HG02623 (cell line): ENCODE measurements around the gene ETHE1.

Experiments
- ATAC-seq: cut with Tn5 transposase; IDR thresholded peaks from one replicate; pipeline ENCODE4 v1.9.1; 2021; ENCODE audit warnings: moderate library complexity; ENCODE audit not compliant: unreplicated experiment

The ETHE1 gene

DNA sequence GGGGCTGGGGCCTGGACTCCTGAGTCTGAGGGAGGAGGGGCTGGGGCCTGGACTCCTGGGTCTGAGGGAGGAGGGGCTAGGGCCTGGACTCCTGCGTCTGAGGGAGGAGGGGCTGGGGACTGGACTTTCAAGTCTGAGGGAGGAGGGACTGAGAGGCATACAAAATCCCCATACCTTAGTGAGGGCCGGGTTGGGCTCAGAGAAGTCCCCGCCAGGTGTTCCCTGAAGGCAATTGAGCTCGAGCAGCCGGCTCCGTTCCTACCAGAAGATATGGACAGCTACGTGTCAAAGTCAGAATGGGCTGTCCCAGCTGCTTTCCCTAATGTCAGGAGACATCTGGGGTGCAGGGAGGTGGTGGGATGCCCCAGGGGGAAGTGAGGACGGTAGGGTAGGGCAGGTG, 31.9 kb downstream of the ETHE1 start:
- ATAC-seq = no peak

DNA sequence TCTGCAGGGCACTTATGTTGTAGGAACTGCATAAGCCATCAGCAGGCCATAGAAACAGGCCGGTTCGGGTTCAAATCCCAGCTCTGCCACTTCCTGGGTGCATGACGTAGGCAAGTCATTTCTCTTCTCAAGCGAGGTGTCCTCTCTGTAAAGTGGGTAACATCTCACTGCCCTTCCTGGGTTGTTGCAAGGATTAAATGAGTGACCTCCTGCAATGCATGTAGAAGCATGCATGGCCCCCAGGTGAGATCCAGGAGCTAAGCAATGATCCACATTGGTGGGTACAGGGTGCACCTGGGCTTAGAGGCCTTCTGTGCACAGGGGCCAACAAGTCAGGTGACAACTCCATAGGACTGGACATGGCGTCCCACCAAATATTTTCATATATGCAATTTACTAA, 36.2 kb downstream of the ETHE1 start:
- no peak for ATAC-seq

DNA sequence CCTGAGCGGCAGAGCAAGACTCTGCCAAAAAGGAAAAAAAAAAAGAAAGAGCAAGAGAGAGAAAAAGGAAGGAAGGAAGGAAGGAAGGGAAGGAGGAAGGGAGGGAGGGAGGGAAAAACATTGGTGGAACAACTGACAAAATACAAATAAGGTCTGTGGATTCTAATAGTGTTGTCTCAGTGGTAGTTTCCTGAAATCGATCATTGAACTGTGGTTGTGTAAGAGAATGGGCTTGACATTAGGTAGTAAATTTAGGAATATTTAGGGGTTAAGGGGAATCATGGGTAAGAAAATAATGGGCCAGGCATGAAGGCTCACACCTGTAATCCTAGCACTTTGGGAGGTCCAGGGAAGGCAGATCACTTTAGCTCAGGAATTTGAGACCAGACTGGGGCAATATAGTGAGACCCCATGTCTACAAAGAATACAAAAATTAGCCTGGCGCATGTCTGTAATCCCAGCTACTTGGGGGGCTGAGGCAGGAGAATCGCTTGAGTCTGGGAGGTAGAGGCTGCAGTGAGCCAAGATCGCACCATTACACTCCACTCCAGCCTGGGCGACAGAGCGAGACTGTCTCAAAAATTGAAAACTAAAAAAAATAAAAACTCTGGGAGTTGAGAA, 36.9 kb downstream of the ETHE1 start:
- no peak for ATAC-seq

DNA sequence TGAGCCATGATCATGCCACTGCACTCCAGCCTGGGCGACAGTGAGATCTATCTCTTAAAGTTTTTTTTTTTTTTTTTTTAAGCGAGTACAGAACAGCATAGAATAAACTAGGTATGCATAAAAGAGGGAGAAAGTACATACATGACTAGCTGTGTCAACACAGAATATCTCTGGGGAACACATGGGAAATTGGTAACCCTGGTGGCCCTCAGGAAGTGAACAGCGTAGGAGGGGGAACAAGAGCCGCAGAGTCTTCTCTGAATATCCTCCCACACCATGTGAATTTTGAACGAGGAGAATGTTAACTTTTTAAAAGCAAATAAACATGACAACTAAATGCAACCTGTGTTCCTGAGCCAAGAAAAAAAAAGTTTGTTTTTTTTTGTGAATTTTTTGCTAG, 37.7 kb downstream of the ETHE1 start:
- no peak for ATAC-seq

DNA sequence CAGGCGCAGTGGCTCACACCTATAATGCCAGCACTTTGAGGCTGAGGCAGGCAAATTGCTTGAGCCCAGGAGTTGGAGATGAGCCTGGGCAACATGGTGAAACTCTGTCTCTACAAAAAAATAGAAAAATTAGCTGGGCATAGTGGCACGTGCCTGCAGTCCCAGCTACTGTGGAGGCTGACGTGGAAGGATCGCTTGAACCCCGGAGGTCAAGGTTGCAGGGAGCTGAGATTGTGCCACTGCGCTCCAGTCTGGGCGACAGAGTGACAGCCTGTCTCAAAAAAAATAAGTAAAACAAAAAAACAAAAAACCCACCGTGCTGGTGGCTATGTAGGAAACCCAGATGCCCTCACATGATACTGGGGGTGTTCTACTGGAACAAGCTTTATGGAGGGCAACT, 38.8 kb downstream of the ETHE1 start:
- ATAC-seq = no peak

DNA sequence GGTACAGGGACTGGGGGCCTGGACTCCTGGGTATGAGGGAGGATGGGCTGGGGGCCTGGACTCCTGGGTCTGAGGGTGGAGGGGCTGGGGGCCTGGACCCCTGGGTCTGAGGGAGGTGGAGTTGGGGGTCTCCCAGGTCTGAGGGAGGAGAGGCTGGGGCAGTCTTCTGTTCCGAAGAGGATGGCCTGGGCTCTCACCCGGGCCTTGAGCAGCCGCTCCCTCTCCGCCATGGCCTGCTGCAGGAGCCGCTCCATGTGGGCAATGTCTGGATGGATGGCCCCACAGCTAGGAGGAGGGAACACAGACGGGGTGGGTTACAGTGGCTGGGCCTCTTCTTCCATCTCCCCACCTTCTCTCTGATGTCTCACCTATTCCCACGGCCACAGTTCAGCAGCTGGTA, 40.6 kb downstream of the ETHE1 start:
- no peak for ATAC-seq

DNA sequence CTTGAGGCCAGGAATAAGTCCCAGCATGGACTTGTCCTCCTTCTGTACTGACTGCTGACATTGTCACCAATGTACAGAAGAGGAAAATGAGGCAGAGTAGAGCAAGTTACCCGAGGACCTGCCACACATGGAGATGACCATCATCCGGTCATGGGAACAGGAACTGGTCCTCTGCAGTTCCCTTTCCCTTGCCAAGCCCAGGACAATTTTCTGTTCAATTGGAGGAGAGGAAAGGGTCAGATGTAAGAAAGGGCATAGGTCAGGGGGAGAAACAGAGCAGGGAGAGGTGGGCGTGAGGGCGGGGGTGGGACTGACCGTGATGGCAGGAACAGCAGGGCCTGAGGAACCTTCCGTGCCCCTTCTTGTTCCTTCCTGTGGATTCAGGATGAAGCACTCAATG, 41.0 kb downstream of the ETHE1 start:
- no peak for ATAC-seq

DNA sequence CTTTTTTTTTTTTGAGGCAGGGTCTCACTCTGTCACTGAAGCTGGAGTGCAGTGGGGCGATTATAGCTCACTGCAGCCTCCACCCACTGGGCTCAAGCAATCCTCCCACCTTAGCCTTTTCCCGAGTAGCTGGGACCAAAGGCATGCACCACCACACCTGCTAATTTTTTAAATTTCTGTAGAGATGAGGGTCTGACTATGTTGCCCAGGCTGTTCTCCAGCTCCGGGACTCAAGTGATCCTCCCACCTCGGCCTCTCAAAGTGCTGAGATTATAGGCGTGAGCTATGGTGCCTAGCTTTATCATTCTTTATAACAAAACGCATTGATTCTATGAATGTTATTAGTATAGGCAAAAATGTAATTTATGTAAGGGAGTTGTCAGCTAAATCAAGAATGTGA, 43.7 kb downstream of the ETHE1 start:
- no peak for ATAC-seq

DNA sequence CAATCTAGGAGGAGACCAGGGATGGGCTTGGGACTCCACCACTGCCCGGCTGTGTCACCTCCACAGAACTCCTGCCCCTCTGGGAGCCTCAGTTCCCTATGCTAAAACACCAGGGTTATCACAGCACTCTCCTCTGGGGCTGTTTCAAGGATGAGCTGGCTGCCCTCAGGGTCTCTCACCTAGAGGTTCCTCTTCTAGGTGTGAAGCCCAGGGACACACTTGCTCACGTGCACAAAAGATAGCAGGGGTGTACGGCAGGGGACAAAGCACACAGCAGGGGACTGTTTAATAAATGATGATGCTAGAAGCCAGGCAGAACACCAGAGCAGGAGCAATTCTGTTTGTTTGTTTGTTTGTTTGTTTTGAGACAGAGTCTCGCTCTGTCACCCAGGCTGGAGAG, 44.8 kb downstream of the ETHE1 start:
- no peak for ATAC-seq

DNA sequence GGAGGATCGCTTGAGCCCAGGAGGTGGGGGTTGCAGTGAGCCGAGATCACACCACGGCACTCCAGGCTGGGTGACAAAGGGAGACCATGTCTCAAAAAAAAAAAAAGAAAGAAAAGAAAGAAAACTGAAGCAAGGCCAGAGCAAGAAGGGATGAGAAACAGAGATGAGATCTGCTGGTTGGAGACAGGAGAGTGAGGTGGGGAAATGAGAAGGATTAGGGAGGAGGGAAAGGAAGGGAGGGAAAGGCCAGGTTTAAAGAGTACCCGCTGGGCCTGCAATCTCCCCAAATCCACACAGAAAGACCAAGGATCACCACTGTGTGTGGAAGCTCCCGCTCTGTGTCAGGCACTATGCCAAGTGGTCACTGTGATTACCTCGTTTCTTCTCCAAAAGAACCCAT, 45.3 kb downstream of the ETHE1 start:
- ATAC-seq = no peak

DNA sequence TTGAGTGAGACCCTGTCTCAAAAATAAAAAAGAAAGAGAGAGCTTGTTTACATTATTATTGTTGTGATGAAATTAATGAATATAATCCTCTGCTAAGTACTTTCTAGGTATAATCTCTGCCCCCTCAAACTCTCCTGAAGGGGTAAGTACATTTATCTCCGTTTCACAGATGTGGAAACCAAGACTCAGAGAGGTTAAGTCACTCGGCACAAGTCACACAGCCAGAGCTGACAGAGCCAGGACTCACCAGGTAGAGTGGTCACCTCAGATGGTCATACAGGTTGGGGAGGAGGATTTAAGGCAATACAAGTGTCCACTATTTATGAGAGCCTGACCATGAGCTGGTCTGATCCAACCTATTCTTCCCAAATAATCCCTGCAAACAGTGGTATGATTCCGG, 46.4 kb downstream of the ETHE1 start:
- ATAC-seq = no peak

DNA sequence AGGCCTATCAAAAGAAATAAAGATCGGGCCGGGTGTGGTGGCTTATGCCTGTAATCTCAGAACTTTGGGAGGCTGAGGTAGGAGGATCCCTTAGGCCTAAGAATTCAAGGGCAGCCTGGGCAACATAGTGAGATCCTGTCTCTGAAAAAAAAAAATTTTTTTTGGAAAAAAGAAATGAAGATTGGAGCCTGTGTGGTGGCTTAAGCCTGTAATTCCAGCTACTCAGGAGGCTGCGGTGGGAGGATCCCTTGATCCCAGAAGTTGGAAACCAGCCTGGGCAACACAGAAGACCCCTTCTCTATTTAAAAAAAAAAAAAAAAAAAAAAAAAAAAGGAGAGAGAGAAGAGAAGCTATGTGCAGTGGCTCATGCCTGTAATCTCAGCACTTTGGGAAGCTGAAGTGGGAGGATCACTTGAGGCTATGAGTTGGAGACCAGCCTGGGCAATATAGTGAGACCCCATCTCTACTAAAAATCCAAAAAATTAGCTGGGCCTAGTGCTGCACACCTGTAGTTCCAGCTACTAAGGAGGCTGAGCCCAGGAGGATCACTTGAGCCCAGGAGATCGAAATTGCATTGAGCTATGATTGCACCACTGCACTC, 46.9 kb downstream of the ETHE1 start:
- no peak for ATAC-seq

DNA sequence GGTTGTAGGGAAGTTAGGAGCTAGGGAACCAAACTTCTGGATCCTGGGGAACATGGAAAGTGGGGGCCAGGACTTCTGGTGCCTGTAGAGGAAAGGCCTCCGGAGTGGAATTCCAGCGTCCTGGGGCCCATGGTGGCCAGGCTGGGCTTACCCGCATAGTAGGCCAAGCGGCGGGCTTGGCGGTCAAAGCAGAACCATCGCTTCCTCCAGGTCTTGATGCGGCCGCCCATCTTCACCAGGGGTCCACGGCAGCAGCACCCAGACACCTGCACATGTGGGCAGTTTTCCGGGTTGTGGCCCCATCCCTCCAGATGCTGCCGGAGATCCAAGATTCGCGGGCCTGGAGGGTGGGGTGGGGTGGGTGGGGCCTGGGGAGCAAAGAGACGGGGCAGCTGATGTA, 47.8 kb downstream of the ETHE1 start:
- ATAC-seq = no peak

DNA sequence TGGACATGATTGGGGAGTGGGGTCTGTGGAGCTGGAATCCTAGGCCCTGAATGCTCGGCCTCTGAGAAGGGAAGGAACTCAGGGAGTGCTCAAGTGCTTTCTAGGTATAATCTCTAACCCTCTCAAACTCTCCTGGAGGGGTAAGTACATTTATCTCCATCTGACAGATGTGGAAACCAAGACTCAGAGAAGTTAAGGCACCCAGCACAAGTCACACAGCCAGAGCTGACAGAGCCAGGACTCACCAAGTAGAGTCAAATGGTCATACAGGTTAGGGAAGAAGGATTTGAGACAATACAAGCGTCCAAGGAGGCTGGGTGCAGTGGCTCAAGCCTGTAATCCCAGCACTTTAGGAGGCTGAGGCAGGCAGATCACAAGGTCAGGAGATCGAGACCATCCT, 48.7 kb downstream of the ETHE1 start:
- ATAC-seq = no peak

DNA sequence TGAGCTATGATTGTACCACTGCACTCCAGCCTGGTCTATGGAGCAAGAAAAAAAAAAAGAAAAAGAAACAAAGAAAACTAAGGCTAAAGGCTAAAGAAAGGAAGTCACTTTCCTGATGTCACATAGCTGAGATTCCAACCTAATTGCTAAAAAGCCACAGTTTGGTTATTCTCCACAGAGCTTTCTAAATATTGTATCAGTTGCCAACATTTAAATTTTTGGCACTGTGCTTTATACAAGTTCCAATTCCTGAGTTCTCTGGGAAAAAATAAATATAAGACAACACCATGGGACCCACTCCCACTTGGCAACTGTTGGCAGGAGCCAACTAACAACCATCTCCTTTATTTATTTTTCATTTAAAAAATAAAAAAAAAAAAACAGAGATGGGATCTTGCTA, 50.4 kb downstream of the ETHE1 start:
- no peak for ATAC-seq

DNA sequence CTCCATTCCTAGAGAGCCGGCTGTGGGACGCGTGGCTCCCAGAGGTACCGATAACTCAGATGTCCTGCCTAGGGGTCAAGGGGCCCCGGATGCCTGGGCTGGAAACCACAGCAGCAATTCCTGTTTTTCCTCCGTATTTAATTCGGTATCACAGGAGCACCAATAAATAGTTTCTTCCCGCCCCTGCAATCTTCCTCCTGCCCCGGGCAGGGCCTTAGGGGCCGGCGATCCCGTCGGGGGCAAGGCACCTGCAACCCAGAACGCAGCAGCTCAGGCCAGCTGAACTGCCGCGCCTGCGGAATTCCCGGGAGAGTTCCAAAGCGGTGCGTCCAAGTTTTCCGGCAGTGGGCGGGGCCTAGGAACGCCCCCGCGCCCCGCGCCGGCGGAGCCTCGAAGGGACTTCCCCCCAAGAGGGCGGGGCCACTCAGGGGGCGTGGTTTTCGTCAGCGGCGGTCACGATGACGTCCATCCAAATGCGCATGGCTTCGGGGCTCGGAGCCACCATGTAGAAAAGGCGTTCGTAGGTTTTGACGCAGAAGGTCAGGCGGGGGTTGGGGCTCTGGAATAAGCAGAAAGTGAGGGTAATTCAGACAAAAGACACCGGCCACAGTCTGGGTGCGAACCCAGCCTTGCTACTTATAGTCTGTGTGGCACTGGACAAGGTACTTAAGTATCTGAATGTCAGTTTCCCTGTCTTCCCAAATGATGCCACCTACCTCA, 51.9 kb downstream of the ETHE1 start:
- no peak for ATAC-seq

DNA sequence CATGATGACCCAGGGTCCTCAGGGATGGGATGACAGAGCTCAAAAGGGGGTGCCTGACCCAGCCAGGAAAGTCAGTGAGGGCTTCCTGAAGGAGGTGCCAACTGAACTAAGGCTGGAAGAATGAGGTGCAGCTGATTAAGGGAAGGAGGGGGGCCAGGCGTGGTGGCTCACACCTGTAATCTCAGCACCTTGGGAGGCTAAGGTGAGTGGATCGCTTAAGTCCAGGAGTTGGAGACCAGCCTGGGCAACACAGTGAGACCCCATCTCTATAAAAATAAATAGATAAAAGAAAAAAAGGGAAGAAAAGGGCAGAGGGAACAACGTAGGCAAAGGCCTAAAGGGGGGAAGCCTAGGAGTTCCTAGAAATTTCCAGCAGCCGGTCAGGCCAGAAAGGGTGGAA, 52.5 kb downstream of the ETHE1 start:
- no peak for ATAC-seq

DNA sequence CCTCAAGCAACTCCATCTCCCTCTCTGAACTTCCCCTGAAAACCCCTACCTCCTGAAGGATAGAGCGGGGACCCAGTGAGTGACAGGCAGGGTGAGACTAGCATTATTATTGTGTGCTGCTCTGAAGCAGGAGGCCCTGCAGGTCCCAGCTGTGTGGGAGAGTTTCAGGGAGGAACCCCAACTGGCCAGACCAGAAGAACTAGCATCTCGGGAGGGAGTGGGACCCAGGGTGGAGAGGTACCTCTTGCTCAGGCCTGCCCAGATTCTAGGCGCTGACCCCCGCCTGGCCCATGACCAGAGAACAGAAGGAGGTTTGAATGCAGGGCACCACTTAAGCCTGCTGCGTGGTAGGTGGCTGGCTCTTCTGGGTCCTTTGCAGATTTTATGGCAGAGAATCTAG, 55.9 kb downstream of the ETHE1 start:
- no peak for ATAC-seq

DNA sequence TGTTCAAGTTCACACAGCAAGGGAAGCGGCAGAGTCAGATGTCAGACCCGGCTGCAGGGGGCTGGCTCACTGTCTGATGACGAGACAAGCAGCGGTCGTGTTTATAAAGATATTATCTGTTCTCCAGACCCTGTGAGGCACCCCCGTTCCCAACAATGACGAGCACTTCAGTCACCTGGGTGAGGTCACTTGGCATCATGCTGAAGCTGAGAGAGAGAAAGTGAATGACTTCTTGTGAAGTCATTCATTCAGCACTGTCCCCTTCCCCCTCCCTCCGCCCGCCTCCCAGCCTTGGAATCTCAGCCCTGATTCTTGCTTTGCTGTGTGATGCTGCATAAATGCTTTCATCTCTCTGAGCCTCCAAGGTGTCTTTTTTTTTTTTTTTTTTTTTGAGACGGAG, 56.7 kb downstream of the ETHE1 start:
- no peak for ATAC-seq

DNA sequence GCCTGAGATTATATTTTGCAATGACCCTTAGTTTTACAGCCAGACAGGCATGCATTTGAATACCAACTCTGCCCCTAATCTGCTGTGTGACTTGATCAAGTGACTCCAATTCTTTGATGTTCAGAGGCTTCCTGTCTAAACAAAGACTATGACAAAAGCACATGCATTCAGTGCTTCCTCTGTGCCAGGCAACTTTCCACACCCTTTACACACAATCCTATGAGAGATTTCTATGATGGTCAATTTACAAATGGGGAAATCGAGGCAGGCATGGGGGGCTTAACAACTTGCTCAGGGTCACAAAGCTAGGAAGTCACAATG, 57.9 kb downstream of the ETHE1 start:
- no peak for ATAC-seq

DNA sequence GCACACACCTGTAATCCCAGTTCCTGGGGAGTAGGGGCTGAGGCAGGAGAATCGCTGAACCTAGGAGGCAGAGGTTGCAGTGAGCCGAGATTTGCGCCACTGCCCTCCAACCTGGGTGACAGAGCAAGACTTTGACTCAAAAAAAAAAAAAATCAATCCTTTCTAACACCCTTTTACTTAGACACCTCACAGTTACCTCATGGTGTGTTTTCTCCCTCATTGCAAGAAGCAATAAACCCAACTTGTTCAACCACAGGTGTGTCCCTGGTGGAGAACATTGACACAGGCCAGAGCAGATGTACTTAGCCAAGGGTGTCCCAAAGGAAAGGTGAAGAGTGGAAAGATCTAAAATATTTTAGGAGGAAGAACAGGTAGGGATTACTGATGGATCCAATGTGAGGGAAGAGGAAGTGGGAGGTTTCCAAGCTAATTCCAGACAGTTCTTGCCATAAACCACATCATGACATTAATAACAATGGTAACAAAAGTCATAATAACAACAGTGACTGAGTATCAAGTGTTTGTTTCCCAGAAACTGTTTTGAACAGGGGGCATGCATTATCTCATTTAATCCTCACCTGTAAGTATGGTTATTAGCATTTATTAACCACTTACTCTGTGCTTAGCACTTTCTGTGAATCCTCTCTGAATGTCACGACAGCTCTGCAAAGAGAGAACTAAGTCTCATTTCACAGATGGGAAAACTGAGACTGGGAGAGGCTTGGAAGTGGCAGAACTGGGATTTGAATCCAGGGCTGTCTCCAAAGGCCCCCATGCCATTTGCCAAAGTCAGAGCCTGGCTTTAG, 58.4 kb downstream of the ETHE1 start:
- no peak for ATAC-seq

DNA sequence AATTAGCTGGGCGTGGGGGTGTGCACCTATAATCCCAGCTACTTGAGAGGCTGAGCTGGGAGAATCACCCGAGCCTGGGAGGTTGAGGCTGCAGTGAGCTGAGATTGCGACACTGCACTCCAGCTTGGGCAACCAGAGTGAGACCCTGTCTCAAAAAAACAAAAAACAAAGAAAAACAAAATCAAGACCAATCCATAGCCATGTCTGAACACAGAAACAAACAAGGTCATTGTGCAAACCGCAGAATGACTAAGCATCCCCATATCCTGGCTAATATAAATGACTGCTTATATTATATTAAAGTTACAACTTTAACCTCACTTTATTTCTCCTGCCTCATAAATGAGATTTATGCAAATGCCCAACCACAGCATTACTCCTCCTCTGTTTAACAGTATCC, 59.3 kb downstream of the ETHE1 start:
- no peak for ATAC-seq
